ENCODE measurements around the gene KIAA1586.

- TF ChIP-seq, protein P1, sequence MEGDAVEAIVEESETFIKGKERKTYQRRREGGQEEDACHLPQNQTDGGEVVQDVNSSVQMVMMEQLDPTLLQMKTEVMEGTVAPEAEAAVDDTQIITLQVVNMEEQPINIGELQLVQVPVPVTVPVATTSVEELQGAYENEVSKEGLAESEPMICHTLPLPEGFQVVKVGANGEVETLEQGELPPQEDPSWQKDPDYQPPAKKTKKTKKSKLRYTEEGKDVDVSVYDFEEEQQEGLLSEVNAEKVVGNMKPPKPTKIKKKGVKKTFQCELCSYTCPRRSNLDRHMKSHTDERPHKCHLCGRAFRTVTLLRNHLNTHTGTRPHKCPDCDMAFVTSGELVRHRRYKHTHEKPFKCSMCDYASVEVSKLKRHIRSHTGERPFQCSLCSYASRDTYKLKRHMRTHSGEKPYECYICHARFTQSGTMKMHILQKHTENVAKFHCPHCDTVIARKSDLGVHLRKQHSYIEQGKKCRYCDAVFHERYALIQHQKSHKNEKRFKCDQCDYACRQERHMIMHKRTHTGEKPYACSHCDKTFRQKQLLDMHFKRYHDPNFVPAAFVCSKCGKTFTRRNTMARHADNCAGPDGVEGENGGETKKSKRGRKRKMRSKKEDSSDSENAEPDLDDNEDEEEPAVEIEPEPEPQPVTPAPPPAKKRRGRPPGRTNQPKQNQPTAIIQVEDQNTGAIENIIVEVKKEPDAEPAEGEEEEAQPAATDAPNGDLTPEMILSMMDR (conservative IDR thresholded peaks at IDR 0.05) = no peak
- no peak for TF ChIP-seq EZH2 (IDR thresholded peaks at IDR 0.05; ENCODE audit: low read depth)
These were observed 56.5 kb downstream of the KIAA1586 start for GRCh38 chr6:57102976-57103375.
